ENCODE results near the gene DRC3.

The DRC3 gene

GRCh38 chr17:17972126-17972951, at the start of gene DRC3, which contains the start of gene TOM1L2:
TSS of gene DRC3 (plus strand) at chr17:17972862. CDS start at chr17:17977599, 4,737 bp downstream.
TSS of gene TOM1L2 (minus strand) at chr17:17972400. CDS start at chr17:17972313, 87 bp downstream.
- Histone ChIP-seq H3K27me3 (replicated peaks; ENCODE audit: control insufficient read depth, insufficient read depth, low read length) (no peaks in the 10 kb centered on the region), H3K9ac (ENCODE audit: low read length) (peak within 1 kb of the TSS; percentile 90), H3K9me3 (ENCODE audit: control insufficient read depth, low read length) (no peaks in the 10 kb centered on the region), H3K4me1 (ENCODE audit: control insufficient read depth, insufficient read depth, low read length) (peaks cover 25% of the 10 kb centered on the region), H3K36me3 (ENCODE audit: control insufficient read depth, insufficient read depth, low read length, severe bottlenecking) (no peaks in the 10 kb centered on the region), H3K4me3 (ENCODE audit: low read length) (peak within 1 kb of the TSS; percentile 95)
- DNase-seq (ENCODE audit: low read depth), result peak; percentile 100

- DNase-seq (ENCODE audit: low read depth), result no peak
- Histone ChIP-seq H3K36me3 (ENCODE audit: control insufficient read depth, insufficient read depth, low read length, severe bottlenecking) (no peaks in the 10 kb centered on the region), H3K9me3 (ENCODE audit: control insufficient read depth, low read length) (no peaks in the 10 kb centered on the region), H3K27me3 (replicated peaks; ENCODE audit: control insufficient read depth, insufficient read depth, low read length) (no peaks in the 10 kb centered on the region), H3K4me1 (ENCODE audit: control insufficient read depth, insufficient read depth, low read length) (peaks cover 54% of the 10 kb centered on the region), H3K4me3 (ENCODE audit: low read length) (no peak overlapping the region), H3K9ac (ENCODE audit: low read length) (no peak overlapping the region)
Measured at GRCh38 chr17:17924131-17924856, 48.4 kb upstream of the DRC3 start.

GRCh38 chr17:17924857-17925250, 47.8 kb upstream of the DRC3 start:
- Histone ChIP-seq H3K4me1 (ENCODE audit: control insufficient read depth, insufficient read depth, low read length) (peaks cover 54% of the 10 kb centered on the region), H3K9me3 (ENCODE audit: control insufficient read depth, low read length) (no peaks in the 10 kb centered on the region), H3K4me3 (ENCODE audit: low read length) (no peak overlapping the region), H3K36me3 (ENCODE audit: control insufficient read depth, insufficient read depth, low read length, severe bottlenecking) (no peaks in the 10 kb centered on the region), H3K27me3 (replicated peaks; ENCODE audit: control insufficient read depth, insufficient read depth, low read length) (no peaks in the 10 kb centered on the region), H3K9ac (ENCODE audit: low read length) (no peak overlapping the region)
- DNase-seq (ENCODE audit: low read depth), result no peak

- no peaks in the 10 kb centered on the region for H3K9me3 ChIP-seq (ENCODE audit: control insufficient read depth, low read length)
- H3K27me3 ChIP-seq (replicated peaks; ENCODE audit: control insufficient read depth, insufficient read depth, low read length), result no peaks in the 10 kb centered on the region
- peaks cover 61% of the 10 kb centered on the region for H3K4me1 ChIP-seq (ENCODE audit: control insufficient read depth, insufficient read depth, low read length)
- H3K36me3 ChIP-seq (ENCODE audit: control insufficient read depth, insufficient read depth, low read length, severe bottlenecking), result no peaks in the 10 kb centered on the region
- H3K9ac ChIP-seq (ENCODE audit: low read length), result no peak overlapping the region
- no peak overlapping the region for H3K4me3 ChIP-seq (ENCODE audit: low read length)
- DNase-seq (ENCODE audit: low read depth), result no peak
Measured at GRCh38 chr17:17926036-17926435, 46.6 kb upstream of the DRC3 start.

GRCh38 chr17:17926840-17927449, 45.7 kb upstream of the DRC3 start:
- no peak overlapping the region for H3K4me3 ChIP-seq (ENCODE audit: low read length)
- H3K9ac ChIP-seq (ENCODE audit: low read length), result no peak overlapping the region
- DNase-seq (ENCODE audit: low read depth), result peak; percentile 45
- H3K9me3 ChIP-seq (ENCODE audit: control insufficient read depth, low read length), result no peaks in the 10 kb centered on the region
- no peaks in the 10 kb centered on the region for H3K36me3 ChIP-seq (ENCODE audit: control insufficient read depth, insufficient read depth, low read length, severe bottlenecking)
- H3K4me1 ChIP-seq (ENCODE audit: control insufficient read depth, insufficient read depth, low read length), result peaks cover 60% of the 10 kb centered on the region
- H3K27me3 ChIP-seq (replicated peaks; ENCODE audit: control insufficient read depth, insufficient read depth, low read length), result no peaks in the 10 kb centered on the region

GRCh38 chr17:17928398-17929287, 44.0 kb upstream of the DRC3 start:
- Histone ChIP-seq H3K36me3 (ENCODE audit: control insufficient read depth, insufficient read depth, low read length, severe bottlenecking) (no peaks in the 10 kb centered on the region), H3K9ac (ENCODE audit: low read length) (peak overlapping the region; percentile 46), H3K9me3 (ENCODE audit: control insufficient read depth, low read length) (no peaks in the 10 kb centered on the region), H3K27me3 (replicated peaks; ENCODE audit: control insufficient read depth, insufficient read depth, low read length) (no peaks in the 10 kb centered on the region), H3K4me3 (ENCODE audit: low read length) (no peak overlapping the region), H3K4me1 (ENCODE audit: control insufficient read depth, insufficient read depth, low read length) (peaks cover 51% of the 10 kb centered on the region)
- no peak for DNase-seq (ENCODE audit: low read depth)

GRCh38 chr17:17929655-17930380, 42.8 kb upstream of the DRC3 start:
- Histone ChIP-seq H3K9ac (ENCODE audit: low read length) (peak overlapping the region; percentile 73), H3K4me3 (ENCODE audit: low read length) (peak overlapping the region; percentile 35), H3K27me3 (replicated peaks; ENCODE audit: control insufficient read depth, insufficient read depth, low read length) (no peaks in the 10 kb centered on the region), H3K4me1 (ENCODE audit: control insufficient read depth, insufficient read depth, low read length) (peaks cover 61% of the 10 kb centered on the region), H3K36me3 (ENCODE audit: control insufficient read depth, insufficient read depth, low read length, severe bottlenecking) (no peaks in the 10 kb centered on the region), H3K9me3 (ENCODE audit: control insufficient read depth, low read length) (no peaks in the 10 kb centered on the region)
- DNase-seq (ENCODE audit: low read depth), result no peak

GRCh38 chr17:17930674-17931073, 42.0 kb upstream of the DRC3 start:
- no peaks in the 10 kb centered on the region for H3K36me3 ChIP-seq (ENCODE audit: control insufficient read depth, insufficient read depth, low read length, severe bottlenecking)
- no peaks in the 10 kb centered on the region for H3K9me3 ChIP-seq (ENCODE audit: control insufficient read depth, low read length)
- H3K27me3 ChIP-seq (replicated peaks; ENCODE audit: control insufficient read depth, insufficient read depth, low read length), result no peaks in the 10 kb centered on the region
- H3K9ac ChIP-seq (ENCODE audit: low read length), result no peak overlapping the region
- peaks cover 68% of the 10 kb centered on the region for H3K4me1 ChIP-seq (ENCODE audit: control insufficient read depth, insufficient read depth, low read length)
- no peak for DNase-seq (ENCODE audit: low read depth)
- H3K4me3 ChIP-seq (ENCODE audit: low read length), result no peak overlapping the region

GRCh38 chr17:17931159-17931558, 41.5 kb upstream of the DRC3 start:
- no peaks in the 10 kb centered on the region for H3K27me3 ChIP-seq (replicated peaks; ENCODE audit: control insufficient read depth, insufficient read depth, low read length)
- H3K4me1 ChIP-seq (ENCODE audit: control insufficient read depth, insufficient read depth, low read length), result peaks cover 72% of the 10 kb centered on the region
- no peak overlapping the region for H3K4me3 ChIP-seq (ENCODE audit: low read length)
- no peaks in the 10 kb centered on the region for H3K36me3 ChIP-seq (ENCODE audit: control insufficient read depth, insufficient read depth, low read length, severe bottlenecking)
- no peak for DNase-seq (ENCODE audit: low read depth)
- no peak overlapping the region for H3K9ac ChIP-seq (ENCODE audit: low read length)
- H3K9me3 ChIP-seq (ENCODE audit: control insufficient read depth, low read length), result no peaks in the 10 kb centered on the region

GRCh38 chr17:17933775-17934174, 38.9 kb upstream of the DRC3 start:
- H3K4me3 ChIP-seq (ENCODE audit: low read length), result no peak overlapping the region
- no peak for DNase-seq (ENCODE audit: low read depth)
- no peak overlapping the region for H3K9ac ChIP-seq (ENCODE audit: low read length)
- peaks cover 79% of the 10 kb centered on the region for H3K4me1 ChIP-seq (ENCODE audit: control insufficient read depth, insufficient read depth, low read length)
- no peaks in the 10 kb centered on the region for H3K27me3 ChIP-seq (replicated peaks; ENCODE audit: control insufficient read depth, insufficient read depth, low read length)
- no peaks in the 10 kb centered on the region for H3K36me3 ChIP-seq (ENCODE audit: control insufficient read depth, insufficient read depth, low read length, severe bottlenecking)
- H3K9me3 ChIP-seq (ENCODE audit: control insufficient read depth, low read length), result no peaks in the 10 kb centered on the region

Data from adipocyte (in vitro differentiated cells).